Esophagus muscularis mucosa (tissue), 3 donors: Measurements from ENCODE around the gene CDC42EP1.

Experiments used
- POLR2A ChIP-seq: fragments of 450-650 bp; IDR thresholded peaks from one replicate; pipeline ENCODE4 v1.6.1; 2017; ENCODE audit warnings: antibody characterized with exemption, moderate library complexity, mild to moderate bottlenecking, low read depth
- POLR2AphosphoS5 ChIP-seq, 2 donors: sonication (generic); formaldehyde crosslinking; IDR thresholded peaks; one replicate each; pipeline ENCODE4 v1.6.1; 2017; ENCODE audit warnings: antibody characterized with exemption in 2 of 2
- TF ChIP-seq, protein P1 (sequence below), 3 experiments: fragments of 200-600 bp in 2 of 3; fragments of 450-650 bp in 1 of 3; sonication (generic) in 2 of 3; IDR thresholded peaks; one replicate each; pipeline ENCODE4 v1.5.1; 2017 to 2019; ENCODE audit warnings: antibody characterized with exemption in 3 of 3, mild to moderate bottlenecking in 2 of 3, moderate library complexity in 1 of 3

DNA sequence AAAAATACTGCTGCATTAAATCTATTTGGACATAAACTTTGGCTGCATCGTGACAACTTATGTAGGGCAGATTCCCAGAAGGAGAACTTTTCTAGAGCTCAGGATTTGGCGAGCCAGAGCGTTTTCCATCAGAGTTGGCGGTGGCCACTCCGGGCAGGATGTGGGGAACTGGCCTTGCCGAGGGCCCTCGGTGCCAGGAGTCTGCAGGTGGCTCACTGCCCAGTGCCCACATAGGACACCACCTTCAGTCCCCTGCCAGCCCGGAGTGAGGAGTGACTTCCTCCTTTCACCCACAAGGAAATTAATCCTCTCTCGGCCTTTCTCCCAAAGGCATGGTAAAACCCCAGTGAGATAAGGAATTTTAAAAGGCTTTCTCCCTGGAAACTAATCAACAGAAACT lies 21.2 kb downstream of the CDC42EP1 start:
- TF ChIP-seq, protein P1, sequence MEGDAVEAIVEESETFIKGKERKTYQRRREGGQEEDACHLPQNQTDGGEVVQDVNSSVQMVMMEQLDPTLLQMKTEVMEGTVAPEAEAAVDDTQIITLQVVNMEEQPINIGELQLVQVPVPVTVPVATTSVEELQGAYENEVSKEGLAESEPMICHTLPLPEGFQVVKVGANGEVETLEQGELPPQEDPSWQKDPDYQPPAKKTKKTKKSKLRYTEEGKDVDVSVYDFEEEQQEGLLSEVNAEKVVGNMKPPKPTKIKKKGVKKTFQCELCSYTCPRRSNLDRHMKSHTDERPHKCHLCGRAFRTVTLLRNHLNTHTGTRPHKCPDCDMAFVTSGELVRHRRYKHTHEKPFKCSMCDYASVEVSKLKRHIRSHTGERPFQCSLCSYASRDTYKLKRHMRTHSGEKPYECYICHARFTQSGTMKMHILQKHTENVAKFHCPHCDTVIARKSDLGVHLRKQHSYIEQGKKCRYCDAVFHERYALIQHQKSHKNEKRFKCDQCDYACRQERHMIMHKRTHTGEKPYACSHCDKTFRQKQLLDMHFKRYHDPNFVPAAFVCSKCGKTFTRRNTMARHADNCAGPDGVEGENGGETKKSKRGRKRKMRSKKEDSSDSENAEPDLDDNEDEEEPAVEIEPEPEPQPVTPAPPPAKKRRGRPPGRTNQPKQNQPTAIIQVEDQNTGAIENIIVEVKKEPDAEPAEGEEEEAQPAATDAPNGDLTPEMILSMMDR (IDR thresholded peaks at IDR 0.05) = no peak
- TF ChIP-seq POLR2A (no peak), POLR2AphosphoS5 (IDR thresholded peaks at IDR 0.05) (no peak)
